HepG2 (cell line): ENCODE results near the gene TLR9. TPM values are rescaled to one million over a fixed set of nuclear protein-coding genes. Genes with fewer than 3 reads are reported as not detected.

Source experiments
- ATAC-seq: fragments of 200-7000 bp; cut with Tn5 transposase; 3 replicates; pipeline ENCODE4 v1.9.1; 2020; ENCODE audit warnings: mild to moderate bottlenecking, moderate library complexity
- BruUV-seq: library from RNA; stranded (reverse); fragments of 400-500 nt; replicated peaks from 2 replicates; lab custom pipeline; 2021; lab: Mats Ljungman, UMichigan
- CTCF ChIA-PET: fragments of 300-600 bp; formaldehyde crosslinking; extraction: SDS; loops from one replicate; lab custom pipeline; 2021; ENCODE audit warnings: low total read pairs, inconsistent platforms, low intra/inter-chr PET ratio; lab: Yijun Ruan, JAX
- POLR2A ChIA-PET: fragments of 350-600 bp; sonication (Branson Sonifier 250); formaldehyde crosslinking; loops from one replicate; lab custom pipeline; 2020; ENCODE audit warnings: antibody characterized with exemption, inconsistent platforms; lab: Yijun Ruan, JAX
- DNase-seq: peaks from one replicate; pipeline ENCODE4 v3.0.0-alpha.2; 2015; ENCODE audit warnings: low spot score
- FAIRE-seq: peaks from 3 replicates; lab custom pipeline; 2011; peaks lifted over from hg19 to GRCh38; lab: Jason Lieb, UNC
- H2AFZ ChIP-seq: one replicate; pipeline ENCODE4 v1.6.1; 2011; ENCODE audit warnings: low read length, inconsistent platforms
- H3K27ac ChIP-seq: fragments of 300-600 bp; 3 replicates; pipeline ENCODE4 v1.8.0; 2011; ENCODE audit warnings: mixed run types, mild to moderate bottlenecking, mixed read lengths, low read length, inconsistent platforms; ENCODE audit not compliant: insufficient read depth; ENCODE audit errors: extremely low read length
- H3K27me3 ChIP-seq, 2 experiments: fragments of 200-600 bp in 1 of 2; 2 replicates in 1 of 2; 3 replicates in 1 of 2; pipeline versions ENCODE4 v1.6.0 to v1.8.0; 2011; ENCODE audit warnings: low read length in 2 of 2, mild to moderate bottlenecking in 2 of 2, moderate library complexity in 2 of 2, inconsistent platforms in 1 of 2; ENCODE audit not compliant: insufficient read depth in 2 of 2, control insufficient read depth in 1 of 2
- H3K36me3 ChIP-seq, 2 experiments: fragments of 200-600 bp in 1 of 2; replicated peaks in 1 of 2; 2 replicates in 1 of 2; 3 replicates in 1 of 2; pipeline versions ENCODE4 v1.5.1 to v1.8.0; 2011; ENCODE audit warnings: low read length in 2 of 2, inconsistent platforms in 1 of 2; ENCODE audit not compliant: insufficient read depth in 2 of 2, control insufficient read depth in 1 of 2
- H3K4me1 ChIP-seq: 2 replicates; pipeline ENCODE4 v1.5.1; 2012; ENCODE audit warnings: low read length, inconsistent platforms; ENCODE audit not compliant: insufficient read depth
- H3K4me2 ChIP-seq: 2 replicates; pipeline ENCODE4 v1.6.0; 2011; ENCODE audit warnings: low read depth, low read length, inconsistent platforms
- H3K4me3 ChIP-seq, 3 experiments: fragments of 200-600 bp in 1 of 3; sonication (generic), shearing (Covaris generic) in 1 of 3; replicated peaks in 1 of 3; 2 replicates each; pipeline ENCODE4 v1.5.1; 2011 to 2016; ENCODE audit warnings: low read length in 3 of 3, inconsistent platforms in 2 of 3, low read depth in 2 of 3, mild to moderate bottlenecking in 2 of 3, control low read depth in 1 of 3, mixed read lengths in 1 of 3; ENCODE audit not compliant: insufficient read depth in 1 of 3
- H3K79me2 ChIP-seq: one replicate; pipeline ENCODE4 v1.6.1; 2011; ENCODE audit warnings: low read length, inconsistent platforms; ENCODE audit not compliant: insufficient read depth
- H3K9ac ChIP-seq: 2 replicates; pipeline ENCODE4 v1.6.0; 2011; ENCODE audit warnings: mild to moderate bottlenecking, low read depth, low read length, inconsistent platforms; ENCODE audit not compliant: insufficient read depth
- H3K9me3 ChIP-seq: 2 replicates; pipeline ENCODE4 v1.5.1; 2012; ENCODE audit warnings: mild to moderate bottlenecking, low read length
- H4K20me1 ChIP-seq: 2 replicates; pipeline ENCODE4 v1.6.0; 2011; ENCODE audit warnings: inconsistent platforms, mild to moderate bottlenecking, low read length, moderate library complexity; ENCODE audit not compliant: insufficient read depth
- ELF1 ChIP-seq: sonication (generic); formaldehyde crosslinking; IDR thresholded peaks from 2 replicates; pipeline ENCODE4 v1.4.0; 2020; ENCODE audit warnings: missing genetic modification reagents
- PAF1 ChIP-seq: IDR thresholded peaks from 2 replicates; pipeline ENCODE4 v1.6.1; 2016; ENCODE audit warnings: missing genetic modification reagents, missing compliant biosample characterization
- ZFAT ChIP-seq: sonication (generic); formaldehyde crosslinking; conservative IDR thresholded peaks from 2 replicates; pipeline ENCODE4 v1.8.1; 2023; ENCODE audit warnings: missing genetic modification reagents, inconsistent platforms
- ZNF225 ChIP-seq: sonication (generic); formaldehyde crosslinking; IDR thresholded peaks from 2 replicates; pipeline ENCODE4 v1.4.0; 2020; ENCODE audit warnings: mild to moderate bottlenecking, missing genetic modification reagents
- ZNF317 ChIP-seq: sonication (generic); formaldehyde crosslinking; IDR thresholded peaks from 2 replicates; pipeline ENCODE4 v1.5.0; 2020; ENCODE audit warnings: mild to moderate bottlenecking, missing genetic modification reagents
- ZNF644 ChIP-seq: IDR thresholded peaks from 2 replicates; pipeline ENCODE4 v1.6.1; 2016; ENCODE audit warnings: low read depth
- WGBS: methylation state at CpG from one replicate; pipeline ENCODE4 v1.1.6; 2017; ENCODE audit warnings: low lambda C conversion rate; 5-methylcytosine and 5-hydroxymethylcytosine counted together
- in situ Hi-C: cut with HindIII; loops from 2 replicates; pipeline ENCODE4 v1.10.0; 2017; ENCODE audit warnings: low pct_unique_long_range_greater_than_20kb; ENCODE audit not compliant: extremely low pct_ligation_motif_present
- intact Hi-C: fragments of 100-400 bp; cut with micrococcal nuclease; formaldehyde crosslinking; loops from one replicate; pipeline ENCODE4 v1.10.0; 2022; ENCODE audit not compliant: unreplicated experiment
- polyA plus RNA-seq, 8 experiments: library from polyadenylated mRNA; depleted of rRNA in 3 of 8; stranded (reverse) in 7 of 8; unstranded in 1 of 8; fragments of >200 nt; fragmentation: Illumina TruSeq in 4 of 8; extraction: Trizol in 4 of 8; gene quantifications; 2 replicates each; pipeline versions ENCODE4 v1.2.1 to v1.2.3, GENCODE V29; 2011 to 2016; ENCODE audit warnings: low read depth in 4 of 8, missing spikeins in 1 of 8, mixed read lengths in 1 of 8; ENCODE audit not compliant: insufficient read depth in 1 of 8
- total RNA-seq, 5 experiments: library from RNA; depleted of rRNA; stranded (reverse); fragments of >200 nt; fragmentation: Illumina TruSeq; extraction: Trizol; gene quantifications; 2 replicates each; pipeline ENCODE4 v1.2.3, GENCODE V29; 2016; ENCODE audit warnings: low read depth in 1 of 5
- TF ChIP-seq, protein P1 (sequence below): sonication (generic); formaldehyde crosslinking; IDR thresholded peaks from 2 replicates; pipeline ENCODE4 v1.4.0; 2020; ENCODE audit warnings: missing genetic modification reagents, mild to moderate bottlenecking, borderline replicate concordance
- TF ChIP-seq, protein P2 (sequence below): sonication (generic); formaldehyde crosslinking; IDR thresholded peaks from 2 replicates; pipeline ENCODE4 v1.4.0; 2020; ENCODE audit warnings: missing genetic modification reagents
- TF ChIP-seq, protein P3 (sequence below): sonication (generic); formaldehyde crosslinking; IDR thresholded peaks from 2 replicates; pipeline ENCODE4 v1.9.0; 2022; ENCODE audit warnings: low read depth, missing genetic modification reagents
- TF ChIP-seq, protein P4 (sequence below): sonication (generic); formaldehyde crosslinking; IDR thresholded peaks from 2 replicates; pipeline ENCODE4 v1.5.1; 2020; ENCODE audit warnings: missing genetic modification reagents, mild to moderate bottlenecking, borderline replicate concordance

The TLR9 gene
- total and polyA plus RNA-seq, 2 of the 13 experiments (the other 11 are each of a cell fraction or from before 2014, with no cell fraction given), result not detected

DNA sequence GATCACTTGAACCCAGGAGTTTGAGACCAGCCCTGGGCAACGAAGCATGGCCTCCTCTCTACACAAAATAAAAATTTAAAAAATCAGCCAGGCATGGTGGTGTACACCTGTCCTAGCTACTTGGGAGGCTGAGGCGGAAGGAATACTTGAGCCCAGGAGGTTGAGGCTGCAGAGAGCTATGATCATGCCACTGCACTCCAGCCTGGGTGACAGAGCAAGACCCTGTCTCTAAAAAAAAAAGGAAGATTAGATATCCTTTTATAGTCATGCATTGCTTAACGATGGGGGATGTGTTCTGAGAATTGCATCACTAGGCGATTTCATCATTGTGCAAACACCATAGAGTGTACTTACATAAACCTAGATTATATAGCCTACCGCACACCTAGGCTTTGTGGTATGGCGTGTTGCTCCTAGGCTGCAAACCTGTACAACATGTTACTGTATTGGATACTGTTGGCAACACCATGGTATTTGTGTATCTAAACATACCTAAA lies 14.8 kb downstream of the TLR9 start:
- H3K36me3 ChIP-seq, result peaks cover 22 to 76% of the 10 kb centered on the region in 2 experiments
- no TSS peak for BruUV-seq
- ATAC-seq (peak; percentile 85), DNase-seq (peak; percentile 96), FAIRE-seq (peak; percentile 85)
- CTCF ChIA-PET, result no interaction called here
- H3K9ac ChIP-seq, result peak overlapping the region; percentile 50
- H4K20me1 ChIP-seq, result no peaks in the 10 kb centered on the region
- no peaks in the 10 kb centered on the region for H3K27me3 ChIP-seq
- H3K79me2 ChIP-seq, result no peaks in the 10 kb centered on the region
- H3K9me3 ChIP-seq, result no peaks in the 10 kb centered on the region
- peaks cover 49% of the 10 kb centered on the region for H3K4me1 ChIP-seq
- POLR2A ChIA-PET, result interaction anchor here (0.7 to 1.5 kb wide), 7 partner anchors 9 to 79 kb away, joined by 3 to 7 read pairs (median 3); partner anchors contain the start of gene POC1A
- 25% methylated on average over 6 of the region's 6 CpGs for WGBS
- no peak overlapping the region for H3K4me3 ChIP-seq
- peak overlapping the region; percentile 77 for H3K27ac ChIP-seq
- intact Hi-C loops (loop anchor here (1.0 to 2.0 kb wide), 2 partner anchors 12 to 56 kb away; partner anchors contain the start of genes ALAS1 and POC1A), in situ Hi-C loops (no loop called here)
- no peak overlapping the region for H2AFZ ChIP-seq
- H3K4me2 ChIP-seq, result no peak overlapping the region
- TF ChIP-seq, protein P1, sequence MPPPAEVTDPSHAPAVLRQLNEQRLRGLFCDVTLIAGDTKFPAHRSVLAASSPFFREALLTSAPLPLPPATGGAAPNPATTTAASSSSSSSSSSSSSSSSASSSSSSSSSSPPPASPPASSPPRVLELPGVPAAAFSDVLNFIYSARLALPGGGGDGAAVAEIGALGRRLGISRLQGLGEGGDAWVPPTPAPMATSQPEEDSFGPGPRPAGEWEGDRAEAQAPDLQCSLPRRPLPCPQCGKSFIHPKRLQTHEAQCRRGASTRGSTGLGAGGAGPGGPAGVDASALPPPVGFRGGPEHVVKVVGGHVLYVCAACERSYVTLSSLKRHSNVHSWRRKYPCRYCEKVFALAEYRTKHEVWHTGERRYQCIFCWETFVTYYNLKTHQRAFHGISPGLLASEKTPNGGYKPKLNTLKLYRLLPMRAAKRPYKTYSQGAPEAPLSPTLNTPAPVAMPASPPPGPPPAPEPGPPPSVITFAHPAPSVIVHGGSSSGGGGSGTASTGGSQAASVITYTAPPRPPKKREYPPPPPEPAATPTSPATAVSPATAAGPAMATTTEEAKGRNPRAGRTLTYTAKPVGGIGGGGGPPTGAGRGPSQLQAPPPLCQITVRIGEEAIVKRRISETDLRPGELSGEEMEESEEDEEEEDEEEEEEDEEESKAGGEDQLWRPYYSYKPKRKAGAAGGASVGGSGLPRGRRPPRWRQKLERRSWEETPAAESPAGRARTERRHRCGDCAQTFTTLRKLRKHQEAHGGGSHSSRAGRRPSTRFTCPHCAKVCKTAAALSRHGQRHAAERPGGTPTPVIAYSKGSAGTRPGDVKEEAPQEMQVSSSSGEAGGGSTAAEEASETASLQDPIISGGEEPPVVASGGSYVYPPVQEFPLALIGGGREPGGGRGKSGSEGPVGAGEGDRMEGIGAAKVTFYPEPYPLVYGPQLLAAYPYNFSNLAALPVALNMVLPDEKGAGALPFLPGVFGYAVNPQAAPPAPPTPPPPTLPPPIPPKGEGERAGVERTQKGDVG (CRISPR knock-in tag), result no peak
- TF ChIP-seq, protein P2, sequence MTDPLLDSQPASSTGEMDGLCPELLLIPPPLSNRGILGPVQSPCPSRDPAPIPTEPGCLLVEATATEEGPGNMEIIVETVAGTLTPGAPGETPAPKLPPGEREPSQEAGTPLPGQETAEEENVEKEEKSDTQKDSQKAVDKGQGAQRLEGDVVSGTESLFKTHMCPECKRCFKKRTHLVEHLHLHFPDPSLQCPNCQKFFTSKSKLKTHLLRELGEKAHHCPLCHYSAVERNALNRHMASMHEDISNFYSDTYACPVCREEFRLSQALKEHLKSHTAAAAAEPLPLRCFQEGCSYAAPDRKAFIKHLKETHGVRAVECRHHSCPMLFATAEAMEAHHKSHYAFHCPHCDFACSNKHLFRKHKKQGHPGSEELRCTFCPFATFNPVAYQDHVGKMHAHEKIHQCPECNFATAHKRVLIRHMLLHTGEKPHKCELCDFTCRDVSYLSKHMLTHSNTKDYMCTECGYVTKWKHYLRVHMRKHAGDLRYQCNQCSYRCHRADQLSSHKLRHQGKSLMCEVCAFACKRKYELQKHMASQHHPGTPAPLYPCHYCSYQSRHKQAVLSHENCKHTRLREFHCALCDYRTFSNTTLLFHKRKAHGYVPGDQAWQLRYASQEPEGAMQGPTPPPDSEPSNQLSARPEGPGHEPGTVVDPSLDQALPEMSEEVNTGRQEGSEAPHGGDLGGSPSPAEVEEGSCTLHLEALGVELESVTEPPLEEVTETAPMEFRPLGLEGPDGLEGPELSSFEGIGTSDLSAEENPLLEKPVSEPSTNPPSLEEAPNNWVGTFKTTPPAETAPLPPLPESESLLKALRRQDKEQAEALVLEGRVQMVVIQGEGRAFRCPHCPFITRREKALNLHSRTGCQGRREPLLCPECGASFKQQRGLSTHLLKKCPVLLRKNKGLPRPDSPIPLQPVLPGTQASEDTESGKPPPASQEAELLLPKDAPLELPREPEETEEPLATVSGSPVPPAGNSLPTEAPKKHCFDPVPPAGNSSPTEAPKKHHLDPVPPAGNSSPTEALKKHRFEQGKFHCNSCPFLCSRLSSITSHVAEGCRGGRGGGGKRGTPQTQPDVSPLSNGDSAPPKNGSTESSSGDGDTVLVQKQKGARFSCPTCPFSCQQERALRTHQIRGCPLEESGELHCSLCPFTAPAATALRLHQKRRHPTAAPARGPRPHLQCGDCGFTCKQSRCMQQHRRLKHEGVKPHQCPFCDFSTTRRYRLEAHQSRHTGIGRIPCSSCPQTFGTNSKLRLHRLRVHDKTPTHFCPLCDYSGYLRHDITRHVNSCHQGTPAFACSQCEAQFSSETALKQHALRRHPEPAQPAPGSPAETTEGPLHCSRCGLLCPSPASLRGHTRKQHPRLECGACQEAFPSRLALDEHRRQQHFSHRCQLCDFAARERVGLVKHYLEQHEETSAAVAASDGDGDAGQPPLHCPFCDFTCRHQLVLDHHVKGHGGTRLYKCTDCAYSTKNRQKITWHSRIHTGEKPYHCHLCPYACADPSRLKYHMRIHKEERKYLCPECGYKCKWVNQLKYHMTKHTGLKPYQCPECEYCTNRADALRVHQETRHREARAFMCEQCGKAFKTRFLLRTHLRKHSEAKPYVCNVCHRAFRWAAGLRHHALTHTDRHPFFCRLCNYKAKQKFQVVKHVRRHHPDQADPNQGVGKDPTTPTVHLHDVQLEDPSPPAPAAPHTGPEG (CRISPR knock-in tag), result peak; percentile 98
- TF ChIP-seq, protein P3, sequence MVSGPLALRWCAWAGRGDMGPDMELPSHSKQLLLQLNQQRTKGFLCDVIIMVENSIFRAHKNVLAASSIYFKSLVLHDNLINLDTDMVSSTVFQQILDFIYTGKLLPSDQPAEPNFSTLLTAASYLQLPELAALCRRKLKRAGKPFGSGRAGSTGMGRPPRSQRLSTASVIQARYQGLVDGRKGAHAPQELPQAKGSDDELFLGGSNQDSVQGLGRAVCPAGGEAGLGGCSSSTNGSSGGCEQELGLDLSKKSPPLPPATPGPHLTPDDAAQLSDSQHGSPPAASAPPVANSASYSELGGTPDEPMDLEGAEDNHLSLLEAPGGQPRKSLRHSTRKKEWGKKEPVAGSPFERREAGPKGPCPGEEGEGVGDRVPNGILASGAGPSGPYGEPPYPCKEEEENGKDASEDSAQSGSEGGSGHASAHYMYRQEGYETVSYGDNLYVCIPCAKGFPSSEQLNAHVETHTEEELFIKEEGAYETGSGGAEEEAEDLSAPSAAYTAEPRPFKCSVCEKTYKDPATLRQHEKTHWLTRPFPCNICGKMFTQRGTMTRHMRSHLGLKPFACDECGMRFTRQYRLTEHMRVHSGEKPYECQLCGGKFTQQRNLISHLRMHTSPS, result no peak
- TF ChIP-seq ZNF317, result peak; percentile 60; the same call in 1 of the 2 replicates
- no peak for TF ChIP-seq PAF1
- TF ChIP-seq ZNF225 (CRISPR knock-in tag), result no peak
- no peak for TF ChIP-seq ZFAT
- 0 out of 2 replicates have a peak, but pooled peaks have one; percentile 80 for TF ChIP-seq ZNF644 (CRISPR knock-in tag)
- TF ChIP-seq, protein P4, sequence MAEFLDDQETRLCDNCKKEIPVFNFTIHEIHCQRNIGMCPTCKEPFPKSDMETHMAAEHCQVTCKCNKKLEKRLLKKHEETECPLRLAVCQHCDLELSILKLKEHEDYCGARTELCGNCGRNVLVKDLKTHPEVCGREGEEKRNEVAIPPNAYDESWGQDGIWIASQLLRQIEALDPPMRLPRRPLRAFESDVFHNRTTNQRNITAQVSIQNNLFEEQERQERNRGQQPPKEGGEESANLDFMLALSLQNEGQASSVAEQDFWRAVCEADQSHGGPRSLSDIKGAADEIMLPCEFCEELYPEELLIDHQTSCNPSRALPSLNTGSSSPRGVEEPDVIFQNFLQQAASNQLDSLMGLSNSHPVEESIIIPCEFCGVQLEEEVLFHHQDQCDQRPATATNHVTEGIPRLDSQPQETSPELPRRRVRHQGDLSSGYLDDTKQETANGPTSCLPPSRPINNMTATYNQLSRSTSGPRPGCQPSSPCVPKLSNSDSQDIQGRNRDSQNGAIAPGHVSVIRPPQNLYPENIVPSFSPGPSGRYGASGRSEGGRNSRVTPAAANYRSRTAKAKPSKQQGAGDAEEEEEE (CRISPR knock-in tag), result no peak
- no peak for TF ChIP-seq ELF1
